HepG2 (cell line): Measurements from ENCODE around the gene CAMSAP1. TPM values are rescaled to one million over a fixed set of nuclear protein-coding genes. Genes with fewer than 3 reads are reported as not detected.

Experiments used
- ATAC-seq: fragments of 200-7000 bp; cut with Tn5 transposase; 3 replicates; pipeline ENCODE4 v1.9.1; 2020; ENCODE audit warnings: mild to moderate bottlenecking, moderate library complexity
- BruUV-seq: library from RNA; stranded (reverse); fragments of 400-500 nt; replicated peaks from 2 replicates; lab custom pipeline; 2021; lab: Mats Ljungman, UMichigan
- CTCF ChIA-PET: fragments of 300-600 bp; formaldehyde crosslinking; extraction: SDS; loops from one replicate; lab custom pipeline; 2021; ENCODE audit warnings: low total read pairs, inconsistent platforms, low intra/inter-chr PET ratio; lab: Yijun Ruan, JAX
- POLR2A ChIA-PET: fragments of 350-600 bp; sonication (Branson Sonifier 250); formaldehyde crosslinking; loops from one replicate; lab custom pipeline; 2020; ENCODE audit warnings: antibody characterized with exemption, inconsistent platforms; lab: Yijun Ruan, JAX
- DNase-seq: peaks from one replicate; pipeline ENCODE4 v3.0.0-alpha.2; 2015; ENCODE audit warnings: low spot score
- FAIRE-seq: peaks from 3 replicates; lab custom pipeline; 2011; peaks lifted over from hg19 to GRCh38; lab: Jason Lieb, UNC
- H2AFZ ChIP-seq: one replicate; pipeline ENCODE4 v1.6.1; 2011; ENCODE audit warnings: low read length, inconsistent platforms
- H3K27ac ChIP-seq: fragments of 300-600 bp; 3 replicates; pipeline ENCODE4 v1.8.0; 2011; ENCODE audit warnings: mixed run types, mild to moderate bottlenecking, mixed read lengths, low read length, inconsistent platforms; ENCODE audit not compliant: insufficient read depth; ENCODE audit errors: extremely low read length
- H3K27me3 ChIP-seq, 2 experiments: fragments of 200-600 bp in 1 of 2; 2 replicates in 1 of 2; 3 replicates in 1 of 2; pipeline versions ENCODE4 v1.6.0 to v1.8.0; 2011; ENCODE audit warnings: low read length in 2 of 2, mild to moderate bottlenecking in 2 of 2, moderate library complexity in 2 of 2, inconsistent platforms in 1 of 2; ENCODE audit not compliant: insufficient read depth in 2 of 2, control insufficient read depth in 1 of 2
- H3K36me3 ChIP-seq, 2 experiments: fragments of 200-600 bp in 1 of 2; replicated peaks in 1 of 2; 2 replicates in 1 of 2; 3 replicates in 1 of 2; pipeline versions ENCODE4 v1.5.1 to v1.8.0; 2011; ENCODE audit warnings: low read length in 2 of 2, inconsistent platforms in 1 of 2; ENCODE audit not compliant: insufficient read depth in 2 of 2, control insufficient read depth in 1 of 2
- H3K4me1 ChIP-seq: 2 replicates; pipeline ENCODE4 v1.5.1; 2012; ENCODE audit warnings: low read length, inconsistent platforms; ENCODE audit not compliant: insufficient read depth
- H3K4me2 ChIP-seq: 2 replicates; pipeline ENCODE4 v1.6.0; 2011; ENCODE audit warnings: low read depth, low read length, inconsistent platforms
- H3K4me3 ChIP-seq, 3 experiments: fragments of 200-600 bp in 1 of 3; sonication (generic), shearing (Covaris generic) in 1 of 3; replicated peaks in 1 of 3; 2 replicates each; pipeline ENCODE4 v1.5.1; 2011 to 2016; ENCODE audit warnings: low read length in 3 of 3, inconsistent platforms in 2 of 3, low read depth in 2 of 3, mild to moderate bottlenecking in 2 of 3, control low read depth in 1 of 3, mixed read lengths in 1 of 3; ENCODE audit not compliant: insufficient read depth in 1 of 3
- H3K79me2 ChIP-seq: one replicate; pipeline ENCODE4 v1.6.1; 2011; ENCODE audit warnings: low read length, inconsistent platforms; ENCODE audit not compliant: insufficient read depth
- H3K9ac ChIP-seq: 2 replicates; pipeline ENCODE4 v1.6.0; 2011; ENCODE audit warnings: mild to moderate bottlenecking, low read depth, low read length, inconsistent platforms; ENCODE audit not compliant: insufficient read depth
- H3K9me3 ChIP-seq: 2 replicates; pipeline ENCODE4 v1.5.1; 2012; ENCODE audit warnings: mild to moderate bottlenecking, low read length
- H4K20me1 ChIP-seq: 2 replicates; pipeline ENCODE4 v1.6.0; 2011; ENCODE audit warnings: inconsistent platforms, mild to moderate bottlenecking, low read length, moderate library complexity; ENCODE audit not compliant: insufficient read depth
- ATM ChIP-seq: fragments of 450-650 bp; IDR thresholded peaks from 2 replicates; pipeline ENCODE4 v1.7.1; 2017; ENCODE audit warnings: mild to moderate bottlenecking, borderline replicate concordance
- EHMT2 ChIP-seq: fragments of 200-600 bp; sonication (generic); IDR thresholded peaks from 2 replicates; pipeline ENCODE4 v1.7.0; 2017; ENCODE audit warnings: antibody characterized with exemption, low read depth, low read length, borderline replicate concordance
- ISX ChIP-seq: sonication (generic); formaldehyde crosslinking; conservative IDR thresholded peaks from 2 replicates; pipeline ENCODE4 v1.5.0; 2020; ENCODE audit warnings: missing genetic modification reagents
- JDP2 ChIP-seq: sonication (generic); formaldehyde crosslinking; IDR thresholded peaks from 2 replicates; pipeline ENCODE4 v1.8.1; 2022; ENCODE audit warnings: missing genetic modification reagents, borderline replicate concordance
- MATR3 ChIP-seq: sonication (generic); formaldehyde crosslinking; IDR thresholded peaks from 2 replicates; pipeline ENCODE4 v1.4.0; 2020; ENCODE audit warnings: missing genetic modification reagents
- RAD21 ChIP-seq: fragments of 450-650 bp; formaldehyde crosslinking; IDR thresholded peaks from 2 replicates; pipeline ENCODE4 v1.5.0; 2020; ENCODE audit warnings: mild to moderate bottlenecking
- STAG1 ChIP-seq: sonication (generic); formaldehyde crosslinking; IDR thresholded peaks from 2 replicates; pipeline ENCODE4 v1.4.0; 2020; ENCODE audit warnings: missing genetic modification reagents
- ZMYM3 ChIP-seq: sonication (generic); formaldehyde crosslinking; IDR thresholded peaks from 2 replicates; pipeline ENCODE4 v1.5.1; 2020; ENCODE audit warnings: mild to moderate bottlenecking, missing genetic modification reagents
- ZNF543 ChIP-seq: sonication (generic); formaldehyde crosslinking; IDR thresholded peaks from 2 replicates; pipeline ENCODE4 v1.4.0; 2020; ENCODE audit warnings: mild to moderate bottlenecking, missing genetic modification reagents
- WGBS: methylation state at CpG from one replicate; pipeline ENCODE4 v1.1.6; 2017; ENCODE audit warnings: low lambda C conversion rate; 5-methylcytosine and 5-hydroxymethylcytosine counted together
- in situ Hi-C: cut with HindIII; loops from 2 replicates; pipeline ENCODE4 v1.10.0; 2017; ENCODE audit warnings: low pct_unique_long_range_greater_than_20kb; ENCODE audit not compliant: extremely low pct_ligation_motif_present
- intact Hi-C: fragments of 100-400 bp; cut with micrococcal nuclease; formaldehyde crosslinking; loops from one replicate; pipeline ENCODE4 v1.10.0; 2022; ENCODE audit not compliant: unreplicated experiment
- polyA plus RNA-seq, 8 experiments: library from polyadenylated mRNA; depleted of rRNA in 3 of 8; stranded (reverse) in 7 of 8; unstranded in 1 of 8; fragments of >200 nt; fragmentation: Illumina TruSeq in 4 of 8; extraction: Trizol in 4 of 8; gene quantifications; 2 replicates each; pipeline versions ENCODE4 v1.2.1 to v1.2.3, GENCODE V29; 2011 to 2016; ENCODE audit warnings: low read depth in 4 of 8, missing spikeins in 1 of 8, mixed read lengths in 1 of 8; ENCODE audit not compliant: insufficient read depth in 1 of 8
- total RNA-seq, 5 experiments: library from RNA; depleted of rRNA; stranded (reverse); fragments of >200 nt; fragmentation: Illumina TruSeq; extraction: Trizol; gene quantifications; 2 replicates each; pipeline ENCODE4 v1.2.3, GENCODE V29; 2016; ENCODE audit warnings: low read depth in 1 of 5
- TF ChIP-seq, protein P1 (sequence below): sonication (generic); formaldehyde crosslinking; IDR thresholded peaks from 2 replicates; pipeline ENCODE4 v1.5.0; 2020; ENCODE audit warnings: mild to moderate bottlenecking, missing genetic modification reagents, moderate library complexity

The CAMSAP1 gene
- total and polyA plus RNA-seq, 2 of the 13 experiments (the other 11 are each of a cell fraction or from before 2014, with no cell fraction given) = 3.8 to 12.4 TPM

DNA sequence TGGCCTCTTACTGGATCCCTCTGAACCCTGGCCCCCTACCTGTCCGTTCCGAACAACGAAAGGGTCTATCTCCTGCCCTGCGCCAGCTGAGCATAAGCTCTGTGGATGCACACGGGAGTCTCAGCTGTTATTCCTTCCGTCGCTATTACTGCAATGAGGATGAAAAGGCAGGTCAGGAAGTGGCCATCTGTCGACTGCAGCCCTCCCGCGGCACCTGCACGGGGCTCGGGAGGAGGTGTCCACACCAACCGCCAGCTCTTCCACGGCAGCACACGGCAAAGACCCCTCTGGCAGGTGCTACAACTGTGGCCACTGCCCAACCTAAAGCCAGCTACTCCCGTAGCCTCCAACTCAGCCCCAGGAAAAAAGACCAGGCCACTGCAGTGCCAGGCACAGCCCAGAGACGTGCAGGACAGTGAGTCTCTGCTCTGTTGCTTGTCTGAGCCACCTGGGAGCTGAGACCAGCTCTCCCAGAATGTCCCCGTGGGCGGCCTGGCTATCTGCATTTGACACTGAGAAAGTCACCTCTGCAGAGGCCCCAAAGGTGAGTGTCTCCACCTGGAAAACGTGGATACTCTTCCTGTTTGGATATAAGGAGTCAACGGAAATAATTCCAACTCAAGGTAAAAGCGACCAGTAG lies 19.1 kb downstream of the CAMSAP1 start:
- H3K27ac ChIP-seq = no peak overlapping the region
- WGBS = 100% methylated on average over 10 of the region's 22 CpGs
- intact Hi-C loops = no loop called here
- H4K20me1 ChIP-seq = peaks cover 47% of the 10 kb centered on the region; the same call in 1 of the 2 replicates
- no peak overlapping the region for H3K9ac ChIP-seq
- no peak overlapping the region for H2AFZ ChIP-seq
- H3K4me3 ChIP-seq = no peak overlapping the region
- peaks cover 16% of the 10 kb centered on the region for H3K4me1 ChIP-seq
- CTCF ChIA-PET = no interaction called here
- BruUV-seq = no TSS peak
- POLR2A ChIA-PET = no interaction called here
- ATAC-seq (no peak), DNase-seq (no peak), FAIRE-seq (no peak)
- H3K36me3 ChIP-seq = peaks cover 0 to 1% of the 10 kb centered on the region in 2 experiments; a peak in 2 of 5 replicates
- no peaks in the 10 kb centered on the region for H3K27me3 ChIP-seq
- in situ Hi-C loops = no loop called here
- peaks cover 94% of the 10 kb centered on the region for H3K79me2 ChIP-seq
- no peaks in the 10 kb centered on the region for H3K9me3 ChIP-seq
- H3K4me2 ChIP-seq = no peak overlapping the region
- TF ChIP-seq ISX (CRISPR knock-in tag) (no peak), ZMYM3 (CRISPR knock-in tag) (no peak), ZNF543 (CRISPR knock-in tag) (no peak), STAG1 (CRISPR knock-in tag) (no peak), MATR3 (no peak), RAD21 (CRISPR knock-in tag) (no peak), JDP2 (CRISPR knock-in tag) (no peak), ATM (no peak), EHMT2 (no peak)
- TF ChIP-seq, protein P1, sequence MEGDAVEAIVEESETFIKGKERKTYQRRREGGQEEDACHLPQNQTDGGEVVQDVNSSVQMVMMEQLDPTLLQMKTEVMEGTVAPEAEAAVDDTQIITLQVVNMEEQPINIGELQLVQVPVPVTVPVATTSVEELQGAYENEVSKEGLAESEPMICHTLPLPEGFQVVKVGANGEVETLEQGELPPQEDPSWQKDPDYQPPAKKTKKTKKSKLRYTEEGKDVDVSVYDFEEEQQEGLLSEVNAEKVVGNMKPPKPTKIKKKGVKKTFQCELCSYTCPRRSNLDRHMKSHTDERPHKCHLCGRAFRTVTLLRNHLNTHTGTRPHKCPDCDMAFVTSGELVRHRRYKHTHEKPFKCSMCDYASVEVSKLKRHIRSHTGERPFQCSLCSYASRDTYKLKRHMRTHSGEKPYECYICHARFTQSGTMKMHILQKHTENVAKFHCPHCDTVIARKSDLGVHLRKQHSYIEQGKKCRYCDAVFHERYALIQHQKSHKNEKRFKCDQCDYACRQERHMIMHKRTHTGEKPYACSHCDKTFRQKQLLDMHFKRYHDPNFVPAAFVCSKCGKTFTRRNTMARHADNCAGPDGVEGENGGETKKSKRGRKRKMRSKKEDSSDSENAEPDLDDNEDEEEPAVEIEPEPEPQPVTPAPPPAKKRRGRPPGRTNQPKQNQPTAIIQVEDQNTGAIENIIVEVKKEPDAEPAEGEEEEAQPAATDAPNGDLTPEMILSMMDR (CRISPR knock-in tag) = no peak
